Endodermal cell (in vitro differentiated cells): Measurements from ENCODE around the gene CEP164. TPM values are rescaled to one million over a fixed set of nuclear protein-coding genes. Genes with fewer than 3 reads are reported as not detected.

Experiments used
- DNase-seq: peaks from one replicate; pipeline ENCODE4 v3.0.0-alpha.2; 2017
- H3K27ac ChIP-seq: 2 replicates; pipeline ENCODE4 v1.5.1; 2013; ENCODE audit warnings: mild to moderate bottlenecking, low read depth, low read length, moderate library complexity
- H3K27me3 ChIP-seq: 2 replicates; pipeline ENCODE4 v1.6.1; 2013; ENCODE audit warnings: mild to moderate bottlenecking, low read length, moderate library complexity; ENCODE audit not compliant: insufficient read depth, control insufficient read depth, poor library complexity, severe bottlenecking
- H3K36me3 ChIP-seq: 2 replicates; pipeline ENCODE4 v1.7.0; 2013; ENCODE audit warnings: mild to moderate bottlenecking, low read length, moderate library complexity; ENCODE audit not compliant: control insufficient read depth, insufficient read depth
- H3K4me1 ChIP-seq: one replicate; pipeline ENCODE4 v1.7.0; 2013; ENCODE audit warnings: low read length; ENCODE audit not compliant: control insufficient read depth, insufficient read depth
- H3K4me3 ChIP-seq: 2 replicates; pipeline ENCODE4 v1.5.1; 2013; ENCODE audit warnings: mild to moderate bottlenecking, low read length, moderate library complexity
- H3K9ac ChIP-seq: 2 replicates; pipeline ENCODE4 v1.6.1; 2013; ENCODE audit warnings: mild to moderate bottlenecking, low read length, moderate library complexity; ENCODE audit not compliant: poor library complexity, severe bottlenecking; ENCODE audit errors: extremely low read depth
- H3K9me3 ChIP-seq: 2 replicates; pipeline ENCODE4 v1.6.1; 2013; ENCODE audit warnings: mild to moderate bottlenecking, low read length, moderate library complexity; ENCODE audit not compliant: control insufficient read depth
- H3K27ac Mint-ChIP-seq: 2 replicates; pipeline ENCODE4 v1.8.0; 2020; ENCODE audit warnings: mixed read lengths
- H3K27me3 Mint-ChIP-seq: 2 replicates; pipeline ENCODE4 v1.8.0; 2021; ENCODE audit warnings: mild to moderate bottlenecking, mixed read lengths; ENCODE audit not compliant: insufficient read depth
- H3K36me3 Mint-ChIP-seq: 2 replicates; pipeline ENCODE4 v1.8.0; 2020; ENCODE audit warnings: low read depth, mixed read lengths
- H3K4me1 Mint-ChIP-seq: 2 replicates; pipeline ENCODE4 v1.8.0; 2020; ENCODE audit warnings: mixed read lengths
- H3K4me3 Mint-ChIP-seq: 2 replicates; pipeline ENCODE4 v1.8.0; 2020; ENCODE audit warnings: mild to moderate bottlenecking, moderate library complexity, mixed read lengths
- H3K9me3 Mint-ChIP-seq: 2 replicates; pipeline ENCODE4 v1.8.0; 2020; ENCODE audit warnings: mild to moderate bottlenecking, mixed read lengths
- CTCF ChIP-seq: fragments of 200-600 bp; sonication (generic); conservative IDR thresholded peaks from 2 replicates; pipeline ENCODE4 v1.5.0; 2021; ENCODE audit warnings: antibody characterized with exemption, mild to moderate bottlenecking
- WGBS, 2 experiments: methylation state at CpG; one replicate each; pipeline versions ENCODE4 v1.1.5 to v1.1.7; 2013; ENCODE audit warnings: missing lambda C conversion rate in 2 of 2, mixed read lengths in 1 of 2; ENCODE audit not compliant: insufficient coverage in 1 of 2, insufficient read length in 1 of 2; 5-methylcytosine and 5-hydroxymethylcytosine counted together
- total RNA-seq, 2 donors: library from RNA; stranded (reverse); fragmentation: NEBNext Ultra II Directional in 1 of 2; extraction: Animal tissue kit (Norgen Biotek cat#: 25700) in 1 of 2; gene quantifications; 2 replicates in 1 of 2; 3 replicates in 1 of 2; pipeline ENCODE4 v1.2.1, GENCODE V29; 2021

Gene CEP164
- total RNA-seq, 2 donors from 2014 or later: 32.7 to 33.6 TPM

DNA sequence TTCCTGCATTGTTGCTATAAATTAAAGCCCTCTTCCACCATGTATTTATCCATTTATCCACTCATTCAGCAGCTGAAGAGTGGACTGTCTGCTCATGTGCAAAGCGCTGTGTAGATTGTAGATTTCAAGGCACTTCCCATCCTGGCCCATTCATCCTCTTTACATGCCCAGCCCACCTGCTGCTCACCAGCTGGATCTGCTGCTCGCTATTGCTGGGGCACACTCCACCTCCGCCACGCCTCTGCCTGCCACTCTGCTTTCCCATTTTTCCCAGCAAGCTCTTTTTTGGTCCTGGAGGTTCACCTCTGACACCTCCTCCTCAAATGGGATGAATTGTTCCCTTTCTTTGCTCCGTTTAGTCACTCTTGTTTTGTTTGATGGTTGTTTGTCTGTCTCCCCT, 48.3 kb downstream of the CEP164 start:
- no peaks in the 10 kb centered on the region for H3K4me1 ChIP-seq
- no peaks in the 10 kb centered on the region for H3K9me3 ChIP-seq
- Mint-ChIP-seq H3K4me1 (no peaks in the 10 kb centered on the region), H3K9me3 (no peaks in the 10 kb centered on the region), H3K36me3 (peaks cover 46% of the 10 kb centered on the region), H3K4me3 (no peak overlapping the region), H3K27me3 (no peaks in the 10 kb centered on the region), H3K27ac (no peak overlapping the region)
- no peak for TF ChIP-seq CTCF
- no peak overlapping the region for H3K9ac ChIP-seq
- H3K36me3 ChIP-seq: peaks cover 53% of the 10 kb centered on the region
- WGBS, 2 experiments: 89 to 100% methylated on average over 4 to 5 of the region's 5 CpGs
- H3K27ac ChIP-seq: no peak overlapping the region
- DNase-seq: no peak
- H3K4me3 ChIP-seq: no peak overlapping the region
- no peaks in the 10 kb centered on the region for H3K27me3 ChIP-seq

DNA sequence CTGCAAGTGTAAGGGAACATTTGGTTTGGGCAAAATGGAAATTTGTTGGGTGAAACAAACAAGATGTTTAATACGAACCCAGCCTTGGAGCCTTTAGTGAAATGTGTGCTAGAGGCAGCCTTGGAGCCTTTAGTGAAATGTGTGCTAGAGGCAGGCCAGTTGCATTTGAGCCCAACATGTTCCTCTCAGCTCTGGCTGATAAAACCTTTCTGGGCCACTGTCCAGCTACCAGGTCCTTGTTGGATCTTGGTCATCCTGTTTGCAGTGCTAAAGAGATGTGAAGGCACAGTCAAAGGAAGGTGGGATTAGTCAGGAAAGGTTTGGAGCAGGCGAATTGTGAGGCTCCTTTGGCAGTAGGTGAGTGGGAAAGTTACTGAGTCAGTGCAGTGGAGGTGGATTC, 48.9 kb downstream of the CEP164 start:
- Mint-ChIP-seq H3K27ac (no peak overlapping the region), H3K27me3 (no peaks in the 10 kb centered on the region), H3K9me3 (no peaks in the 10 kb centered on the region), H3K36me3 (peaks cover 44% of the 10 kb centered on the region), H3K4me1 (no peaks in the 10 kb centered on the region), H3K4me3 (no peak overlapping the region)
- H3K27ac ChIP-seq: no peak overlapping the region
- H3K36me3 ChIP-seq: peaks cover 53% of the 10 kb centered on the region
- no peaks in the 10 kb centered on the region for H3K4me1 ChIP-seq
- H3K27me3 ChIP-seq: no peaks in the 10 kb centered on the region
- WGBS, 2 experiments: 95 to 97% methylated on average over 2 of the region's 2 CpGs
- no peaks in the 10 kb centered on the region for H3K9me3 ChIP-seq
- no peak overlapping the region for H3K9ac ChIP-seq
- no peak for DNase-seq
- no peak overlapping the region for H3K4me3 ChIP-seq
- no peak for TF ChIP-seq CTCF

- TF ChIP-seq CTCF: no peak
- H3K36me3 ChIP-seq: peaks cover 46% of the 10 kb centered on the region
- no peaks in the 10 kb centered on the region for H3K4me1 ChIP-seq
- Mint-ChIP-seq H3K4me3 (no peak overlapping the region), H3K27ac (peak overlapping the region; percentile 13), H3K27me3 (no peaks in the 10 kb centered on the region), H3K9me3 (no peaks in the 10 kb centered on the region), H3K4me1 (no peaks in the 10 kb centered on the region), H3K36me3 (peaks cover 35% of the 10 kb centered on the region)
- H3K9me3 ChIP-seq: no peaks in the 10 kb centered on the region
- no peaks in the 10 kb centered on the region for H3K27me3 ChIP-seq
- no peak overlapping the region for H3K9ac ChIP-seq
- H3K27ac ChIP-seq: no peak overlapping the region
- no peak overlapping the region for H3K4me3 ChIP-seq
- no peak for DNase-seq
- 88 to 95% methylated on average over 7 to 12 of the region's 12 CpGs for whole genome bisulfite sequencing, 2 experiments
Measured at GRCh38 chr11:117378976-117379865, 51.6 kb downstream of the CEP164 start.
